Mucosa of gallbladder (tissue), 1 donor: ENCODE results near the gene HDAC4. TPM values are rescaled to one million over a fixed set of nuclear protein-coding genes. Genes with fewer than 3 reads are reported as not detected.

Experiments
- DNase-seq: peaks from one replicate; pipeline ENCODE4 v3.0.0-alpha.2; 2020; ENCODE audit warnings: low spot score
- total RNA-seq: library from RNA; stranded (reverse); gene quantifications from one replicate; pipeline ENCODE4 v1.2.1, GENCODE V29; 2021
- donor health status: DM: no; HTN: no; CAD: no.

The HDAC4 gene
- total RNA-seq, 1 donor from 2014 or later = 103 TPM

- no peak for DNase-seq
Measured at GRCh38 chr2:239369631-239370161, 31.1 kb downstream of the HDAC4 start.

- DNase-seq = no peak
Measured at GRCh38 chr2:239368906-239369552, 31.8 kb downstream of the HDAC4 start.

GRCh38 chr2:239368321-239368720 lies 32.5 kb downstream of the HDAC4 start:
- no peak for DNase-seq

GRCh38 chr2:239366740-239367139 lies 34.1 kb downstream of the HDAC4 start:
- no peak for DNase-seq

- DNase-seq = no peak
Measured at GRCh38 chr2:239365782-239366435, 34.9 kb downstream of the HDAC4 start.

GRCh38 chr2:239365071-239365781 lies 35.6 kb downstream of the HDAC4 start:
- DNase-seq = no peak

GRCh38 chr2:239363946-239364637 lies 36.7 kb downstream of the HDAC4 start:
- DNase-seq = no peak

GRCh38 chr2:239362507-239362906 lies 38.3 kb downstream of the HDAC4 start:
- no peak for DNase-seq

- DNase-seq = no peak
Measured at GRCh38 chr2:239361311-239361642, 39.5 kb downstream of the HDAC4 start.

GRCh38 chr2:239360421-239361310 lies 40.2 kb downstream of the HDAC4 start:
- DNase-seq = no peak

- no peak for DNase-seq
Measured at GRCh38 chr2:239360008-239360407, 40.8 kb downstream of the HDAC4 start.

GRCh38 chr2:239359196-239359912 lies 41.5 kb downstream of the HDAC4 start:
- no peak for DNase-seq

GRCh38 chr2:239358062-239358754 lies 42.6 kb downstream of the HDAC4 start:
- no peak for DNase-seq

GRCh38 chr2:239355724-239356123 lies 45.1 kb downstream of the HDAC4 start:
- DNase-seq = no peak

- DNase-seq = peak; percentile 46
Measured at GRCh38 chr2:239355139-239355538, 45.7 kb downstream of the HDAC4 start.

- no peak for DNase-seq
Measured at GRCh38 chr2:239354791-239355136, 46.1 kb downstream of the HDAC4 start.

GRCh38 chr2:239354132-239354790 lies 46.6 kb downstream of the HDAC4 start:
- no peak for DNase-seq

GRCh38 chr2:239353692-239354091 lies 47.1 kb downstream of the HDAC4 start:
- DNase-seq = no peak

GRCh38 chr2:239351687-239352086 lies 49.1 kb downstream of the HDAC4 start:
- DNase-seq = no peak
